Measurements from ENCODE around the gene OR7C2. TPM values are rescaled to one million over a fixed set of nuclear protein-coding genes. Genes with fewer than 3 reads are reported as not detected.

The OR7C2 gene
- polyA plus RNA-seq, 1 donor from 2014 or later = not detected

GRCh38 chr19:14974488-14974887, 33.2 kb downstream of the OR7C2 start:
- H3K9me2 ChIP-seq (ENCODE audit: insufficient read depth, low read length) = no peaks in the 10 kb centered on the region
- no peak overlapping the region for H3K4me3 ChIP-seq (ENCODE audit: low read length)
- no peak overlapping the region for H3K9ac ChIP-seq (ENCODE audit: low read length)
- H3K9me3 ChIP-seq (ENCODE audit: low read length) = no peaks in the 10 kb centered on the region
- peaks cover 8% of the 10 kb centered on the region for H3K36me3 ChIP-seq (ENCODE audit: insufficient read depth, low read length)
- no peak overlapping the region for H2AFZ ChIP-seq (ENCODE audit: low read depth, low read length)
- no peaks in the 10 kb centered on the region for H3K79me2 ChIP-seq (replicated peaks; ENCODE audit: insufficient read depth, low read length)
- TF ChIP-seq SMC3 (conservative IDR thresholded peaks at IDR 0.05; ENCODE audit: poor library complexity) = no peak
- TF ChIP-seq EZH2 (IDR thresholded peaks at IDR 0.05; ENCODE audit: borderline replicate concordance, insufficient read depth, low read length, poor library complexity, severe bottlenecking) = no peak
- TF ChIP-seq MXI1 (conservative IDR thresholded peaks at IDR 0.05; ENCODE audit: poor library complexity, severe bottlenecking) = no peak
- no peak for TF ChIP-seq TAF1 (IDR thresholded peaks at IDR 0.05; ENCODE audit: low read depth)
- no peaks in the 10 kb centered on the region for H3K27me3 ChIP-seq (ENCODE audit: insufficient read depth, low read depth, low read length)
- H4K20me1 ChIP-seq (ENCODE audit: insufficient read depth) = no peaks in the 10 kb centered on the region
- H3F3A ChIP-seq (ENCODE audit: insufficient read depth, low read length, poor library complexity, severe bottlenecking) = no peaks in the 10 kb centered on the region
- H3K4me2 ChIP-seq (ENCODE audit: low read length) = no peak overlapping the region
- H3K27ac ChIP-seq (ENCODE audit: low read length) = no peak overlapping the region

- Histone ChIP-seq H3K4me2 (ENCODE audit: low read length) (no peak overlapping the region), H4K20me1 (ENCODE audit: insufficient read depth) (no peaks in the 10 kb centered on the region), H3K79me2 (replicated peaks; ENCODE audit: insufficient read depth, low read length) (no peaks in the 10 kb centered on the region), H3K27ac (ENCODE audit: low read length) (no peak overlapping the region), H3K4me3 (ENCODE audit: low read length) (no peak overlapping the region), H3K9me2 (ENCODE audit: insufficient read depth, low read length) (no peaks in the 10 kb centered on the region), H3K36me3 (ENCODE audit: insufficient read depth, low read length) (peaks cover 3% of the 10 kb centered on the region), H2AFZ (ENCODE audit: low read depth, low read length) (no peak overlapping the region), H3K9me3 (ENCODE audit: low read length) (no peaks in the 10 kb centered on the region), H3K9ac (ENCODE audit: low read length) (no peak overlapping the region), H3K27me3 (ENCODE audit: insufficient read depth, low read depth, low read length) (no peaks in the 10 kb centered on the region), H3F3A (ENCODE audit: insufficient read depth, low read length, poor library complexity, severe bottlenecking) (no peaks in the 10 kb centered on the region)
- no peak for TF ChIP-seq EZH2 (IDR thresholded peaks at IDR 0.05; ENCODE audit: borderline replicate concordance, insufficient read depth, low read length, poor library complexity, severe bottlenecking)
- TF ChIP-seq REST (IDR thresholded peaks at IDR 0.05; ENCODE audit: borderline replicate concordance) = no peak
- TF ChIP-seq SMC3 (conservative IDR thresholded peaks at IDR 0.05; ENCODE audit: poor library complexity) = no peak
Measured at GRCh38 chr19:14977128-14977527, 35.8 kb downstream of the OR7C2 start.

GRCh38 chr19:14978161-14978776, 37.0 kb downstream of the OR7C2 start:
- H4K20me1 ChIP-seq (ENCODE audit: insufficient read depth) = no peaks in the 10 kb centered on the region
- peak overlapping the region; percentile 70 for H3K27ac ChIP-seq (ENCODE audit: low read length)
- no peaks in the 10 kb centered on the region for H3K27me3 ChIP-seq (ENCODE audit: insufficient read depth, low read depth, low read length)
- peak overlapping the region; percentile 72 for H3K4me2 ChIP-seq (ENCODE audit: low read length)
- peak overlapping the region; percentile 56 for H2AFZ ChIP-seq (ENCODE audit: low read depth, low read length)
- no peaks in the 10 kb centered on the region for H3K9me3 ChIP-seq (ENCODE audit: low read length)
- H3F3A ChIP-seq (ENCODE audit: insufficient read depth, low read length, poor library complexity, severe bottlenecking) = no peaks in the 10 kb centered on the region
- no peaks in the 10 kb centered on the region for H3K36me3 ChIP-seq (ENCODE audit: insufficient read depth, low read length)
- H3K9ac ChIP-seq (ENCODE audit: low read length) = peak overlapping the region; percentile 79
- H3K9me2 ChIP-seq (ENCODE audit: insufficient read depth, low read length) = no peaks in the 10 kb centered on the region
- H3K4me3 ChIP-seq (ENCODE audit: low read length) = peak overlapping the region; percentile 88
- no peak for TF ChIP-seq EZH2 (IDR thresholded peaks at IDR 0.05; ENCODE audit: borderline replicate concordance, insufficient read depth, low read length, poor library complexity, severe bottlenecking)
- no peak for TF ChIP-seq MXI1 (conservative IDR thresholded peaks at IDR 0.05; ENCODE audit: poor library complexity, severe bottlenecking)
- TF ChIP-seq REST (IDR thresholded peaks at IDR 0.05; ENCODE audit: borderline replicate concordance) = no peak
- no peak for TF ChIP-seq RAD21 (conservative IDR thresholded peaks at IDR 0.05)
- TF ChIP-seq SMC3 (conservative IDR thresholded peaks at IDR 0.05; ENCODE audit: poor library complexity) = no peak
- TF ChIP-seq EP300 (conservative IDR thresholded peaks at IDR 0.05; ENCODE audit: poor library complexity, severe bottlenecking) = no peak
- TF ChIP-seq POLR2AphosphoS5 (IDR thresholded peaks at IDR 0.05) = no peak
- no peak for TF ChIP-seq TAF1 (IDR thresholded peaks at IDR 0.05; ENCODE audit: low read depth)
- H3K79me2 ChIP-seq (replicated peaks; ENCODE audit: insufficient read depth, low read length) = no peaks in the 10 kb centered on the region

Measured in neural cell (in vitro differentiated cells).